ENCODE results near the gene P2RX7. TPM values are rescaled to one million over a fixed set of nuclear protein-coding genes. Genes with fewer than 3 reads are reported as not detected.
A peak's percentile ranks its signal among the peaks of the same experiment; 100 is the strongest.

P2RX7 gene
- total RNA-seq, 1 donor from 2014 or later, result 0.07 TPM

GRCh38 chr12:121095544-121096198 lies 37.0 kb upstream of the P2RX7 start:
- Histone ChIP-seq H3K27me3 (ENCODE audit: insufficient read depth, low read length) (peaks cover 3% of the 10 kb centered on the region), H3K4me2 (ENCODE audit: low read length) (peak overlapping the region; percentile 89), H3K79me2 (ENCODE audit: insufficient read depth, low read length) (no peaks in the 10 kb centered on the region), H3K4me3 (ENCODE audit: insufficient read depth, low read depth, low read length) (peak overlapping the region; percentile 53), H3K27ac (ENCODE audit: low read depth, low read length) (no peak overlapping the region), H4K20me1 (ENCODE audit: insufficient read depth, low read length) (no peaks in the 10 kb centered on the region), H2AFZ (ENCODE audit: low read depth, low read length) (peak overlapping the region; percentile 77), H3K36me3 (ENCODE audit: insufficient read depth, low read length) (no peaks in the 10 kb centered on the region), H3K9me3 (ENCODE audit: insufficient read depth, low read depth, low read length) (no peaks in the 10 kb centered on the region), H3K9ac (ENCODE audit: low read length) (peak overlapping the region; percentile 37), H3K4me1 (ENCODE audit: insufficient read depth, low read length) (peaks cover 5% of the 10 kb centered on the region)
- FAIRE-seq (no peak), DNase-seq (ENCODE audit: low read depth) (peak; percentile 11)
- no peak for TF ChIP-seq EZH2 (IDR thresholded peaks at IDR 0.05; ENCODE audit: insufficient read depth, low read length)
- TF ChIP-seq CTCF (IDR thresholded peaks at IDR 0.05; ENCODE audit: insufficient read depth, low read depth, low read length), result peak; percentile 56
- Mint-ChIP-seq H3K27ac (ENCODE audit: unreplicated experiment) (no peak overlapping the region), H3K27me3 (ENCODE audit: low read depth, unreplicated experiment) (peaks cover 35% of the 10 kb centered on the region), H3K9me3 (ENCODE audit: unreplicated experiment) (peaks cover 10% of the 10 kb centered on the region), H3K36me3 (ENCODE audit: low read depth, unreplicated experiment) (no peaks in the 10 kb centered on the region), H3K4me1 (ENCODE audit: low read depth, unreplicated experiment) (peaks cover 6% of the 10 kb centered on the region), H3K4me3 (ENCODE audit: unreplicated experiment) (peak overlapping the region; percentile 67)

GRCh38 chr12:121096199-121096798 lies 36.4 kb upstream of the P2RX7 start:
- TF ChIP-seq EZH2 (IDR thresholded peaks at IDR 0.05; ENCODE audit: insufficient read depth, low read length), result no peak
- no peak for TF ChIP-seq CTCF (IDR thresholded peaks at IDR 0.05; ENCODE audit: insufficient read depth, low read depth, low read length)
- FAIRE-seq (no peak), DNase-seq (ENCODE audit: low read depth) (no peak)
- Mint-ChIP-seq H3K4me1 (ENCODE audit: low read depth, unreplicated experiment) (peaks cover 6% of the 10 kb centered on the region), H3K9me3 (ENCODE audit: unreplicated experiment) (peaks cover 10% of the 10 kb centered on the region), H3K27ac (ENCODE audit: unreplicated experiment) (no peak overlapping the region), H3K4me3 (ENCODE audit: unreplicated experiment) (peak overlapping the region; percentile 67), H3K27me3 (ENCODE audit: low read depth, unreplicated experiment) (peaks cover 30% of the 10 kb centered on the region), H3K36me3 (ENCODE audit: low read depth, unreplicated experiment) (no peaks in the 10 kb centered on the region)
- Histone ChIP-seq H3K9ac (ENCODE audit: low read length) (no peak overlapping the region), H3K27ac (ENCODE audit: low read depth, low read length) (no peak overlapping the region), H3K27me3 (ENCODE audit: insufficient read depth, low read length) (peaks cover 3% of the 10 kb centered on the region), H2AFZ (ENCODE audit: low read depth, low read length) (peak overlapping the region; percentile 77), H3K36me3 (ENCODE audit: insufficient read depth, low read length) (no peaks in the 10 kb centered on the region), H4K20me1 (ENCODE audit: insufficient read depth, low read length) (no peaks in the 10 kb centered on the region), H3K4me2 (ENCODE audit: low read length) (peak overlapping the region; percentile 89), H3K79me2 (ENCODE audit: insufficient read depth, low read length) (no peaks in the 10 kb centered on the region), H3K4me1 (ENCODE audit: insufficient read depth, low read length) (peaks cover 5% of the 10 kb centered on the region), H3K9me3 (ENCODE audit: insufficient read depth, low read depth, low read length) (no peaks in the 10 kb centered on the region), H3K4me3 (ENCODE audit: insufficient read depth, low read depth, low read length) (no peak overlapping the region)

- Histone ChIP-seq H3K27me3 (ENCODE audit: insufficient read depth, low read length) (peaks cover 5% of the 10 kb centered on the region), H2AFZ (ENCODE audit: low read depth, low read length) (no peak overlapping the region), H3K4me3 (ENCODE audit: insufficient read depth, low read depth, low read length) (no peak overlapping the region), H3K4me1 (ENCODE audit: insufficient read depth, low read length) (peaks cover 5% of the 10 kb centered on the region), H3K9me3 (ENCODE audit: insufficient read depth, low read depth, low read length) (no peaks in the 10 kb centered on the region), H3K27ac (ENCODE audit: low read depth, low read length) (no peak overlapping the region), H3K36me3 (ENCODE audit: insufficient read depth, low read length) (no peaks in the 10 kb centered on the region), H3K79me2 (ENCODE audit: insufficient read depth, low read length) (no peaks in the 10 kb centered on the region), H3K4me2 (ENCODE audit: low read length) (no peak overlapping the region), H3K9ac (ENCODE audit: low read length) (no peak overlapping the region), H4K20me1 (ENCODE audit: insufficient read depth, low read length) (no peaks in the 10 kb centered on the region)
- FAIRE-seq (no peak), DNase-seq (ENCODE audit: low read depth) (no peak)
- Mint-ChIP-seq H3K4me3 (ENCODE audit: unreplicated experiment) (no peak overlapping the region), H3K27me3 (ENCODE audit: low read depth, unreplicated experiment) (peaks cover 19% of the 10 kb centered on the region), H3K36me3 (ENCODE audit: low read depth, unreplicated experiment) (peaks cover under 1% of the 10 kb centered on the region), H3K27ac (ENCODE audit: unreplicated experiment) (no peak overlapping the region), H3K9me3 (ENCODE audit: unreplicated experiment) (peaks cover 12% of the 10 kb centered on the region), H3K4me1 (ENCODE audit: low read depth, unreplicated experiment) (peaks cover 6% of the 10 kb centered on the region)
- no peak for TF ChIP-seq EZH2 (IDR thresholded peaks at IDR 0.05; ENCODE audit: insufficient read depth, low read length)
- TF ChIP-seq CTCF (IDR thresholded peaks at IDR 0.05; ENCODE audit: insufficient read depth, low read depth, low read length), result no peak
Observed at GRCh38 chr12:121099779-121100178, 32.9 kb upstream of the P2RX7 start.
